Measurements from ENCODE around the gene GREB1L. TPM values are rescaled to one million over a fixed set of nuclear protein-coding genes. Genes with fewer than 3 reads are reported as not detected.

GREB1L gene
- total RNA-seq, 2 donors from 2014 or later = 0.20 to 0.58 TPM

- no peak overlapping the region for H3K4me3 ChIP-seq
Observed at GRCh38 chr18:21571772-21572171, 329.7 kb downstream of the GREB1L start.

More at GRCh38 chr18:21571772-21572171, 329.7 kb downstream of the GREB1L start:
- Histone ChIP-seq H3K4me1 (no peaks in the 10 kb centered on the region), H3K36me3 (no peaks in the 10 kb centered on the region), H3K9ac (ENCODE audit: low read depth in 2 of 2, low read length in 2 of 2) (no peak overlapping the region), H3K9me3 (no peaks in the 10 kb centered on the region), H3K27me3 (no peaks in the 10 kb centered on the region), H3K27ac (no peak overlapping the region)
- intact Hi-C loops (cut with DNase I) = no loop called here
- no peak for TF ChIP-seq CTCF (IDR thresholded peaks at IDR 0.05)
- DNase-seq = no peak

Other genes with a start within 250 kb of the GREB1L start
- 10 to 100 TPM; 28.9 to 39.5 TPM for gene ROCK1, start 130.4 kb upstream of the GREB1L start, total RNA-seq

Data from colonic mucosa (tissue), 4 donors.